SK-N-SH (cell line): ENCODE data around the gene PNLIPRP1. TPM values are rescaled to one million over a fixed set of nuclear protein-coding genes. Genes with fewer than 3 reads are reported as not detected.

Experiments used
- CTCF ChIA-PET: fragments of 300-600, 350-600 bp; formaldehyde crosslinking; extraction: SDS; loops from one replicate; lab custom pipeline; 2021; lab: Yijun Ruan, JAX
- POLR2A ChIA-PET: fragments of 350-600 bp; sonication (Branson Sonifier 250); formaldehyde crosslinking; extraction: SDS; loops from one replicate; lab custom pipeline; 2020; ENCODE audit warnings: antibody characterized with exemption, inconsistent platforms; lab: Yijun Ruan, JAX
- DNase-seq: peaks from one replicate; pipeline ENCODE4 v3.0.0; 2012
- H2AFZ ChIP-seq: fragments of 200-600 bp; sonication (generic); 2 replicates; pipeline ENCODE4 v1.8.1; 2016; ENCODE audit warnings: antibody characterized with exemption, mild to moderate bottlenecking, low read depth
- H3F3A ChIP-seq: fragments of 200-600 bp; sonication (generic); replicated peaks from 2 replicates; pipeline ENCODE3; 2016; ENCODE audit warnings: antibody characterized with exemption, mild to moderate bottlenecking; ENCODE audit not compliant: insufficient read depth
- H3K27ac ChIP-seq, 2 experiments: fragments of 200-500 bp in 1 of 2; fragments of 200-600 bp in 1 of 2; sonication (Bioruptor generic) in 1 of 2; sonication (generic), shearing (Covaris generic) in 1 of 2; 2 replicates each; pipeline versions ENCODE4 v1.5.1 to v1.6.1; 2014 to 2016; ENCODE audit warnings: low read depth in 2 of 2, inconsistent platforms in 1 of 2, low read length in 1 of 2, mild to moderate bottlenecking in 1 of 2, mixed read lengths in 1 of 2
- H3K27me3 ChIP-seq: fragments of 200-600 bp; sonication (generic), shearing (Covaris generic); 2 replicates; pipeline ENCODE4 v1.6.1; 2016; ENCODE audit warnings: mixed run types; ENCODE audit not compliant: insufficient read depth
- H3K36me3 ChIP-seq, 2 experiments: fragments of 200-500 bp in 1 of 2; fragments of 200-600 bp in 1 of 2; sonication (Bioruptor generic) in 1 of 2; sonication (generic) in 1 of 2; replicated peaks in 1 of 2; 2 replicates each; pipeline versions ENCODE3 to v1.5.1; 2014 to 2016; ENCODE audit warnings: low read length in 1 of 2, mild to moderate bottlenecking in 1 of 2; ENCODE audit not compliant: insufficient read depth in 2 of 2, control insufficient read depth in 1 of 2
- H3K4me1 ChIP-seq, 2 experiments: fragments of 200-500 bp in 1 of 2; fragments of 200-600 bp in 1 of 2; sonication (Bioruptor generic) in 1 of 2; sonication (generic), shearing (Covaris generic) in 1 of 2; 2 replicates each; pipeline versions ENCODE4 v1.5.1 to v1.6.1; 2014 to 2016; ENCODE audit warnings: low read depth in 1 of 2, low read length in 1 of 2, mixed run types in 1 of 2; ENCODE audit not compliant: insufficient read depth in 2 of 2, control insufficient read depth in 1 of 2
- H3K4me2 ChIP-seq: fragments of 200-600 bp; sonication (generic), shearing (Covaris generic); 2 replicates; pipeline ENCODE4 v1.6.1; 2017; ENCODE audit warnings: mixed run types
- H3K4me3 ChIP-seq, 2 experiments: fragments of 200-500 bp in 1 of 2; fragments of 200-600 bp in 1 of 2; sonication (Bioruptor generic) in 1 of 2; sonication (generic), shearing (Covaris generic) in 1 of 2; 2 replicates each; pipeline versions ENCODE4 v1.5.1 to v1.8.1; 2014 to 2016; ENCODE audit warnings: low read depth in 2 of 2, inconsistent platforms in 1 of 2, low read length in 1 of 2, mild to moderate bottlenecking in 1 of 2, mixed read lengths in 1 of 2, moderate library complexity in 1 of 2
- H3K79me2 ChIP-seq: fragments of 200-600 bp; sonication (generic); 2 replicates; pipeline ENCODE4 v1.8.1; 2017; ENCODE audit warnings: mild to moderate bottlenecking; ENCODE audit not compliant: insufficient read depth
- H3K9ac ChIP-seq: fragments of 200-600 bp; sonication (generic); 2 replicates; pipeline ENCODE4 v1.6.1; 2017; ENCODE audit warnings: mixed run types
- H3K9me2 ChIP-seq: fragments of 200-600 bp; sonication (generic); 2 replicates; pipeline ENCODE4 v1.6.1; 2017; ENCODE audit warnings: mixed run types
- H3K9me3 ChIP-seq: fragments of 200-600 bp; sonication (generic); 2 replicates; pipeline ENCODE4 v1.6.1; 2017; ENCODE audit warnings: mixed run types, mild to moderate bottlenecking, moderate library complexity
- H4K20me1 ChIP-seq: fragments of 200-600 bp; sonication (generic); 2 replicates; pipeline ENCODE4 v1.6.1; 2017; ENCODE audit warnings: mild to moderate bottlenecking, mixed run types; ENCODE audit not compliant: insufficient read depth
- ELF1 ChIP-seq: IDR thresholded peaks from 2 replicates; pipeline ENCODE4 v1.4.0; 2012
- EP300 ChIP-seq, 2 experiments: IDR thresholded peaks; 2 replicates each; pipeline versions ENCODE4 v1.4.0 to v1.6.1; 2012; ENCODE audit warnings: borderline replicate concordance in 1 of 2, low read depth in 1 of 2, low read length in 1 of 2
- FOSL2 ChIP-seq: IDR thresholded peaks from 2 replicates; pipeline ENCODE4 v1.4.0; 2012; ENCODE audit warnings: low read depth, mild to moderate bottlenecking, moderate library complexity, borderline replicate concordance
- FOXM1 ChIP-seq: IDR thresholded peaks from 2 replicates; pipeline ENCODE4 v1.4.0; 2012; ENCODE audit warnings: low read depth, mild to moderate bottlenecking
- GABPA ChIP-seq: IDR thresholded peaks from 2 replicates; pipeline ENCODE4 v1.4.0; 2012; ENCODE audit warnings: low read depth, mild to moderate bottlenecking
- IRF3 ChIP-seq: fragments of 150-350 bp; IDR thresholded peaks from 2 replicates; pipeline ENCODE4 v1.6.1; 2016; ENCODE audit warnings: mild to moderate bottlenecking, low read depth, low read length
- JUND ChIP-seq: IDR thresholded peaks from 2 replicates; pipeline ENCODE4 v1.4.0; 2012
- MAX ChIP-seq: IDR thresholded peaks from 2 replicates; pipeline ENCODE4 v1.4.0; 2012; ENCODE audit warnings: low read depth
- MEF2A ChIP-seq: IDR thresholded peaks from 2 replicates; pipeline ENCODE4 v1.4.0; 2012; ENCODE audit warnings: low read depth, borderline replicate concordance
- MXI1 ChIP-seq: IDR thresholded peaks from 2 replicates; pipeline ENCODE4 v1.6.1; 2012; ENCODE audit warnings: mild to moderate bottlenecking, low read depth, low read length, improper control_type of control experiment
- NFIC ChIP-seq: IDR thresholded peaks from 2 replicates; pipeline ENCODE4 v1.4.0; 2012; ENCODE audit warnings: borderline replicate concordance
- POLR2AphosphoS5 ChIP-seq: IDR thresholded peaks from 2 replicates; pipeline ENCODE4 v1.6.1; 2012; ENCODE audit warnings: low read depth, low read length
- RAD21 ChIP-seq: IDR thresholded peaks from 2 replicates; pipeline ENCODE4 v1.6.1; 2012; ENCODE audit warnings: mild to moderate bottlenecking, low read length
- RCOR1 ChIP-seq: fragments of 150-350 bp; IDR thresholded peaks from 2 replicates; pipeline ENCODE4 v1.6.1; 2017; ENCODE audit warnings: antibody characterized with exemption, low read length
- REST ChIP-seq: IDR thresholded peaks from 2 replicates; pipeline ENCODE4 v1.6.1; 2012; ENCODE audit warnings: mild to moderate bottlenecking, low read depth, low read length, moderate library complexity
- SIN3A ChIP-seq: IDR thresholded peaks from 2 replicates; pipeline ENCODE4 v1.6.1; 2012; ENCODE audit warnings: low read depth, mild to moderate bottlenecking, low read length, moderate library complexity, borderline replicate concordance
- SMC3 ChIP-seq: IDR thresholded peaks from 2 replicates; pipeline ENCODE4 v1.6.1; 2012; ENCODE audit warnings: low read depth, low read length, improper control_type of control experiment
- YY1 ChIP-seq: IDR thresholded peaks from 2 replicates; pipeline ENCODE4 v1.4.0; 2012; ENCODE audit warnings: low read depth, mild to moderate bottlenecking
- WGBS: methylation state at CpG from one replicate; pipeline ENCODE4 v1.1.6; 2017; ENCODE audit warnings: low lambda C conversion rate; 5-methylcytosine and 5-hydroxymethylcytosine counted together
- polyA plus RNA-seq, 3 experiments: library from polyadenylated mRNA; depleted of rRNA; stranded (reverse); fragments of >200 nt; gene quantifications; 2 replicates each; pipeline ENCODE4 v1.2.3, GENCODE V29; 2012
- TF ChIP-seq, protein P1 (sequence below): IDR thresholded peaks from 2 replicates; pipeline ENCODE4 v1.4.0; 2012; ENCODE audit warnings: low read depth, borderline replicate concordance

The PNLIPRP1 gene
- polyA plus RNA-seq, 1 of the 3 experiments (the other 2 are of a cell fraction) = not detected

DNA sequence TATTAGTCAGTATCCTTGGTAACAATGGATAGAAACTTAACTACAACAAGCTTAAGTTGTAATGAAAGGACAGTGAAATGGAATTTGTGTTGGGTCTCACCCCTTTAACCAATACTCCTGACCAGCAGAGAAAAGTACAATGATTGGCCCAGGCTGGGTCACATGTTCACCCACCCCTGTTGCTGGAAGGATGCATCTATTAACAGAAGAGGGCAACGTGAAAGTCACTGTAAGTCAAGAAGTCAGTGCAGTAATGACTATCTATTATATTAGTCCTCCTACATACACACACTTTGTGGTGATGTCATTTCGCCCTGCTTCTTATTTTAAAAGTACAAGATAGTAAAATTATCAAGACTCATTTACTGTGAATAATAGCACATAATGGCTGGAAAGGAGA is 46.2 kb downstream of the PNLIPRP1 start:
- POLR2A ChIA-PET = no interaction called here
- no peak overlapping the region for H3K4me2 ChIP-seq
- no peak for TF ChIP-seq REST
- no peak for TF ChIP-seq SMC3
- TF ChIP-seq SIN3A = no peak
- TF ChIP-seq MXI1 = no peak
- TF ChIP-seq MEF2A = no peak
- no peak for TF ChIP-seq FOSL2
- no peak for TF ChIP-seq RCOR1
- TF ChIP-seq RAD21 = no peak
- no peak for TF ChIP-seq JUND
- no peak for TF ChIP-seq IRF3
- TF ChIP-seq, all 33 proteins: peak for 0

GRCh38 chr10:116637830-116638229 is 47.1 kb downstream of the PNLIPRP1 start:
- no peaks in the 10 kb centered on the region for H3K9me3 ChIP-seq
- H3K9me2 ChIP-seq = no peaks in the 10 kb centered on the region
- no peak overlapping the region for H3K4me3 ChIP-seq
- no peaks in the 10 kb centered on the region; the same call in 1 of the 2 replicates for H3K27me3 ChIP-seq
- no peak overlapping the region for H3K4me2 ChIP-seq
- H3K9ac ChIP-seq = no peak overlapping the region
- H3K4me1 ChIP-seq = no peaks in the 10 kb centered on the region
- no peak overlapping the region for H2AFZ ChIP-seq
- POLR2A ChIA-PET = no interaction called here
- H3F3A ChIP-seq = no peaks in the 10 kb centered on the region
- CTCF ChIA-PET = interaction anchor here (1.7 kb wide), 1 partner anchor 151 kb away, joined by 4 read pairs; no protein-coding TSS in a partner anchor
- H3K79me2 ChIP-seq = no peaks in the 10 kb centered on the region
- 0% methylated on average over 1 of the region's 1 CpG for WGBS
- no peaks in the 10 kb centered on the region for H4K20me1 ChIP-seq
- no peak overlapping the region for H3K27ac ChIP-seq
- no peaks in the 10 kb centered on the region for H3K36me3 ChIP-seq
- no peak for DNase-seq
- TF ChIP-seq ELF1 = no peak
- TF ChIP-seq FOXM1 = no peak
- TF ChIP-seq EP300 (IDR thresholded peaks at IDR 0.05; ENCODE audit: borderline replicate concordance in 1 of 2, low read depth in 1 of 2, low read length in 1 of 2) = no peak
- TF ChIP-seq MAX = no peak
- no peak for TF ChIP-seq YY1
- no peak for TF ChIP-seq POLR2AphosphoS5
- no peak for TF ChIP-seq GABPA
- no peak for TF ChIP-seq NFIC
- no peak for TF ChIP-seq REST
- TF ChIP-seq, protein P1, sequence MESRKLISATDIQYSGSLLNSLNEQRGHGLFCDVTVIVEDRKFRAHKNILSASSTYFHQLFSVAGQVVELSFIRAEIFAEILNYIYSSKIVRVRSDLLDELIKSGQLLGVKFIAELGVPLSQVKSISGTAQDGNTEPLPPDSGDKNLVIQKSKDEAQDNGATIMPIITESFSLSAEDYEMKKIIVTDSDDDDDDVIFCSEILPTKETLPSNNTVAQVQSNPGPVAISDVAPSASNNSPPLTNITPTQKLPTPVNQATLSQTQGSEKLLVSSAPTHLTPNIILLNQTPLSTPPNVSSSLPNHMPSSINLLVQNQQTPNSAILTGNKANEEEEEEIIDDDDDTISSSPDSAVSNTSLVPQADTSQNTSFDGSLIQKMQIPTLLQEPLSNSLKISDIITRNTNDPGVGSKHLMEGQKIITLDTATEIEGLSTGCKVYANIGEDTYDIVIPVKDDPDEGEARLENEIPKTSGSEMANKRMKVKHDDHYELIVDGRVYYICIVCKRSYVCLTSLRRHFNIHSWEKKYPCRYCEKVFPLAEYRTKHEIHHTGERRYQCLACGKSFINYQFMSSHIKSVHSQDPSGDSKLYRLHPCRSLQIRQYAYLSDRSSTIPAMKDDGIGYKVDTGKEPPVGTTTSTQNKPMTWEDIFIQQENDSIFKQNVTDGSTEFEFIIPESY = no peak

More for the DNA sequence above, 46.2 kb downstream of the PNLIPRP1 start:
- CTCF ChIA-PET = interaction anchor here (0.8 to 1.2 kb wide), 2 partner anchors 151 to 160 kb away, joined by 3 read pairs; no protein-coding TSS in a partner anchor
- no peaks in the 10 kb centered on the region for H4K20me1 ChIP-seq
- H3K79me2 ChIP-seq = no peaks in the 10 kb centered on the region
- 15% methylated on average over 2 of the region's 2 CpGs for WGBS
- no peak overlapping the region for H2AFZ ChIP-seq
- H3K9me2 ChIP-seq = no peaks in the 10 kb centered on the region
- no peaks in the 10 kb centered on the region for H3K36me3 ChIP-seq
- H3K4me1 ChIP-seq = no peaks in the 10 kb centered on the region
- H3K27me3 ChIP-seq = no peaks in the 10 kb centered on the region; the same call in 1 of the 2 replicates
- H3F3A ChIP-seq = no peaks in the 10 kb centered on the region
- no peaks in the 10 kb centered on the region for H3K9me3 ChIP-seq
- no peak overlapping the region for H3K27ac ChIP-seq
- no peak overlapping the region for H3K9ac ChIP-seq
- no peak for DNase-seq
- no peak overlapping the region for H3K4me3 ChIP-seq
